Measurements from ENCODE around the gene PLCB3. TPM values are rescaled to one million over a fixed set of nuclear protein-coding genes. Genes with fewer than 3 reads are reported as not detected.

Gene PLCB3
- total and polyA plus RNA-seq, 10 of the 15 experiments (the other 5 are each of a cell fraction or from before 2014, with no cell fraction given): 0.03 to 10.3 (median 3.3) TPM

DNA sequence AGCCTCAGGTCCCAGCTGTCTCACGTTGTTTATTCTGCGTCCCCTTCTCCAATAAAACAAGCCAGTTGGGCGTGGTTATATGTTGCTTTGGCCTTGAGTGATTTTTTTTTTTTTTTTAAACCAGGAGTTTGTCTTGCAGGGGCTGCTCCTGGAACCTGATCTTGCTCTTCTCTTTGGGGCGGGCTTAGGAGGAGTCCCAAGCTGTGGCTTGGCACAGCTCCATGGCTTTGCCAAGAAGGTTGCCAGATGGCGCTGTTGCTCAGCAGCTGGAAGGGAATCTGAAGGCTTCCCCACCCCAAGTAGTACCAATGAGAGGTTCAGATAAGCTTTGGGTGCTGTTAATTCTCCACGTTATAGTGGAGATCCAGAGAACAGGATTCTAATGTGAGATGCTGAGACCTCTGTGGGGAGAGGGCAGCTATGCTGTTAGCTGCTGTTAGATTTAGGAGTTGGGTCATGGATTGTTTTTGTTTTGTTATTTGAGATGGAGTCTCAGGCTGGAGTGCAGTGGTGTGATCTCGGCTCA is 46.8 kb upstream of the PLCB3 start:
- CTCF ChIA-PET: interaction anchor here (0.6 to 9.7 kb wide), 28 partner anchors 9 to 367 kb away, joined by 3 to 238 read pairs (median 5); partner anchors contain the start of genes BAD, CATSPERZ, DNAJC4 and ESRRA
- H3K9ac ChIP-seq (ENCODE audit: control insufficient read depth, insufficient read depth, low read length): no peak overlapping the region
- DNase-seq (ENCODE audit: low read depth, low spot score) (peak; percentile 52), FAIRE-seq (no peak), ATAC-seq (peak; percentile 43)
- POLR2A ChIA-PET: interaction anchor here (0.6 to 5.8 kb wide), 15 partner anchors 12 to 1398 kb away, joined by 3 to 85 read pairs (median 12); partner anchors contain the start of genes CATSPERZ, ESRRA, FKBP2 and NUDT22
- H3K4me2 ChIP-seq (ENCODE audit: control insufficient read depth, insufficient read depth): no peak overlapping the region
- TF ChIP-seq, protein P1, sequence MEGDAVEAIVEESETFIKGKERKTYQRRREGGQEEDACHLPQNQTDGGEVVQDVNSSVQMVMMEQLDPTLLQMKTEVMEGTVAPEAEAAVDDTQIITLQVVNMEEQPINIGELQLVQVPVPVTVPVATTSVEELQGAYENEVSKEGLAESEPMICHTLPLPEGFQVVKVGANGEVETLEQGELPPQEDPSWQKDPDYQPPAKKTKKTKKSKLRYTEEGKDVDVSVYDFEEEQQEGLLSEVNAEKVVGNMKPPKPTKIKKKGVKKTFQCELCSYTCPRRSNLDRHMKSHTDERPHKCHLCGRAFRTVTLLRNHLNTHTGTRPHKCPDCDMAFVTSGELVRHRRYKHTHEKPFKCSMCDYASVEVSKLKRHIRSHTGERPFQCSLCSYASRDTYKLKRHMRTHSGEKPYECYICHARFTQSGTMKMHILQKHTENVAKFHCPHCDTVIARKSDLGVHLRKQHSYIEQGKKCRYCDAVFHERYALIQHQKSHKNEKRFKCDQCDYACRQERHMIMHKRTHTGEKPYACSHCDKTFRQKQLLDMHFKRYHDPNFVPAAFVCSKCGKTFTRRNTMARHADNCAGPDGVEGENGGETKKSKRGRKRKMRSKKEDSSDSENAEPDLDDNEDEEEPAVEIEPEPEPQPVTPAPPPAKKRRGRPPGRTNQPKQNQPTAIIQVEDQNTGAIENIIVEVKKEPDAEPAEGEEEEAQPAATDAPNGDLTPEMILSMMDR (IDR thresholded peaks at IDR 0.05 in 2 of 3, conservative IDR thresholded peaks at IDR 0.05 in 1 of 3; ENCODE audit: control insufficient read depth in 2 of 3, extremely low read depth in 1 of 3, insufficient read depth in 1 of 3, low read depth in 3 of 3, low read length in 3 of 3): peak; percentile 73 to 92 (median 77)
- TF ChIP-seq IKZF1 (conservative IDR thresholded peaks at IDR 0.05): 0 out of 2 replicates have a peak, but pooled peaks have one; percentile 25
- TF ChIP-seq TCF12 (IDR thresholded peaks at IDR 0.05; ENCODE audit: low read depth, low read length): 0 out of 2 replicates have a peak, but pooled peaks have one; percentile 47
- TF ChIP-seq POLR2AphosphoS5 (IDR thresholded peaks at IDR 0.05; ENCODE audit: low read length): peak; percentile 62; the same call in 1 of the 2 replicates
- TF ChIP-seq YY1 (IDR thresholded peaks at IDR 0.05; ENCODE audit: low read depth, low read length): peak; percentile 63; the same call in 1 of the 2 replicates
- TF ChIP-seq, protein P2, sequence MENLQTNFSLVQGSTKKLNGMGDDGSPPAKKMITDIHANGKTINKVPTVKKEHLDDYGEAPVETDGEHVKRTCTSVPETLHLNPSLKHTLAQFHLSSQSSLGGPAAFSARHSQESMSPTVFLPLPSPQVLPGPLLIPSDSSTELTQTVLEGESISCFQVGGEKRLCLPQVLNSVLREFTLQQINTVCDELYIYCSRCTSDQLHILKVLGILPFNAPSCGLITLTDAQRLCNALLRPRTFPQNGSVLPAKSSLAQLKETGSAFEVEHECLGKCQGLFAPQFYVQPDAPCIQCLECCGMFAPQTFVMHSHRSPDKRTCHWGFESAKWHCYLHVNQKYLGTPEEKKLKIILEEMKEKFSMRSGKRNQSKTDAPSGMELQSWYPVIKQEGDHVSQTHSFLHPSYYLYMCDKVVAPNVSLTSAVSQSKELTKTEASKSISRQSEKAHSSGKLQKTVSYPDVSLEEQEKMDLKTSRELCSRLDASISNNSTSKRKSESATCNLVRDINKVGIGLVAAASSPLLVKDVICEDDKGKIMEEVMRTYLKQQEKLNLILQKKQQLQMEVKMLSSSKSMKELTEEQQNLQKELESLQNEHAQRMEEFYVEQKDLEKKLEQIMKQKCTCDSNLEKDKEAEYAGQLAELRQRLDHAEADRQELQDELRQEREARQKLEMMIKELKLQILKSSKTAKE (IDR thresholded peaks at IDR 0.05; ENCODE audit: low read depth, poor library complexity, severe bottlenecking): peak; percentile 46
- peak; percentile 85 for TF ChIP-seq RUNX3 (IDR thresholded peaks at IDR 0.05; ENCODE audit: low read length)
- TF ChIP-seq BHLHE40 (IDR thresholded peaks at IDR 0.05; ENCODE audit: borderline replicate concordance in 1 of 2, low read depth in 2 of 2, low read length in 1 of 2): peak; percentile 14 to 49; a peak in 1 of 4 replicates
- TF ChIP-seq SMC3 (IDR thresholded peaks at IDR 0.05; ENCODE audit: borderline replicate concordance, low read length): peak; percentile 67; the same call in 1 of the 2 replicates
- TF ChIP-seq RAD21 (IDR thresholded peaks at IDR 0.05; ENCODE audit: insufficient read depth, low read depth, low read length): peak; percentile 82
- no peak for TF ChIP-seq TARDBP (IDR thresholded peaks at IDR 0.05; ENCODE audit: borderline replicate concordance)
- TF ChIP-seq, protein P3, sequence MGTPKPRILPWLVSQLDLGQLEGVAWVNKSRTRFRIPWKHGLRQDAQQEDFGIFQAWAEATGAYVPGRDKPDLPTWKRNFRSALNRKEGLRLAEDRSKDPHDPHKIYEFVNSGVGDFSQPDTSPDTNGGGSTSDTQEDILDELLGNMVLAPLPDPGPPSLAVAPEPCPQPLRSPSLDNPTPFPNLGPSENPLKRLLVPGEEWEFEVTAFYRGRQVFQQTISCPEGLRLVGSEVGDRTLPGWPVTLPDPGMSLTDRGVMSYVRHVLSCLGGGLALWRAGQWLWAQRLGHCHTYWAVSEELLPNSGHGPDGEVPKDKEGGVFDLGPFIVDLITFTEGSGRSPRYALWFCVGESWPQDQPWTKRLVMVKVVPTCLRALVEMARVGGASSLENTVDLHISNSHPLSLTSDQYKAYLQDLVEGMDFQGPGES (IDR thresholded peaks at IDR 0.05): no peak
- TF ChIP-seq HDGF (IDR thresholded peaks at IDR 0.05): 0 out of 2 replicates have a peak, but pooled peaks have one; percentile 10
- TF ChIP-seq SMAD1 (IDR thresholded peaks at IDR 0.05; ENCODE audit: low read depth, partially characterized antibody): peak; percentile 90
- TF ChIP-seq POLR2A (IDR thresholded peaks at IDR 0.05; ENCODE audit: low read depth, low read length): peak; percentile 34; the same call in 1 of the 2 replicates
- no peak for TF ChIP-seq NBN (IDR thresholded peaks at IDR 0.05)
- no peak for TF ChIP-seq KAT2A (conservative IDR thresholded peaks at IDR 0.05; ENCODE audit: control insufficient read depth, low read depth, low read length)
- H4K20me1 ChIP-seq (ENCODE audit: control insufficient read depth, insufficient read depth): no peaks in the 10 kb centered on the region
- peaks cover 39% of the 10 kb centered on the region for H3K79me2 ChIP-seq (ENCODE audit: control insufficient read depth, insufficient read depth, low read length)
- in situ Hi-C loops (cut with MboI) (loop anchor here (5.0 kb wide), 1 partner anchor 98 kb away; the partner anchor contains the start of gene CATSPERZ), intact Hi-C loops (cut with micrococcal nuclease; ENCODE audit: unreplicated experiment) (loop anchor here (1.0 to 2.0 kb wide), 3 partner anchors 18 to 100 kb away; partner anchors contain the start of genes FKBP2 and STIP1)
- BruUV-seq (replicated peaks): no TSS peak
- RAD21 ChIA-PET (ENCODE audit: unreplicated experiment): interaction anchor here (0.7 to 6.6 kb wide), 20 partner anchors 10 to 155 kb away, joined by 3 to 125 read pairs (median 7); partner anchors contain the start of genes BAD, CATSPERZ, DNAJC4 and ESRRA
- peaks cover 33 to 37% of the 10 kb centered on the region in 2 experiments for H3K36me3 ChIP-seq (ENCODE audit: control insufficient read depth in 2 of 2, insufficient read depth in 2 of 2, low read length in 1 of 2)
- H3K4me3 ChIP-seq: no peak overlapping the region
- SMC1A ChIA-PET (ENCODE audit: uncharacterized antibody, unreplicated experiment): interaction anchor here (0.6 to 5.5 kb wide), 20 partner anchors 9 to 151 kb away, joined by 3 to 98 read pairs (median 5); partner anchors contain the start of genes CATSPERZ, ESRRA, FKBP2 and NUDT22
- H3K4me1 ChIP-seq (ENCODE audit: control insufficient read depth, insufficient read depth, low read length): peaks cover 26% of the 10 kb centered on the region
- no peaks in the 10 kb centered on the region for H3K9me3 ChIP-seq (replicated peaks; ENCODE audit: control insufficient read depth, insufficient read depth, low read length)
- 55% methylated on average over 7 of the region's 7 CpGs for WGBS (ENCODE audit: insufficient coverage, insufficient replicate concordance, low lambda C conversion rate, missing lambda C conversion rate)
- H3K27me3 ChIP-seq (replicated peaks in 1 of 2; ENCODE audit: control insufficient read depth in 2 of 2, insufficient read depth in 2 of 2, low read length in 1 of 2): no peaks in the 10 kb centered on the region
- peak overlapping the region; percentile 3; the same call in 1 of the 2 replicates for H3K27ac ChIP-seq (ENCODE audit: control insufficient read depth, insufficient read depth)
- no peak overlapping the region for H2AFZ ChIP-seq (ENCODE audit: control insufficient read depth, low read depth, low read length)
